NCI-H526 treated with DMSO at 0.1 percent for 48 hours (cell line): Measurements from ENCODE around the gene KDM5A.

Experiments used
- DNase-seq: peaks from one replicate; lab custom pipeline; 2025; lab: John Stamatoyannopoulos, UW

The KDM5A gene

GRCh38 chr12:272942-273341, 116.2 kb downstream of the KDM5A start:
- DNase-seq: no peak

GRCh38 chr12:271161-271560, 118.0 kb downstream of the KDM5A start:
- no peak for DNase-seq

GRCh38 chr12:269191-269590, 119.9 kb downstream of the KDM5A start:
- DNase-seq: no peak

- no peak for DNase-seq
Observed at GRCh38 chr12:268483-268840, 120.7 kb downstream of the KDM5A start.

GRCh38 chr12:267581-268482, 121.3 kb downstream of the KDM5A start:
- DNase-seq: no peak

- no peak for DNase-seq
Observed at GRCh38 chr12:265096-265495, 124.0 kb downstream of the KDM5A start.

- DNase-seq: no peak
Observed at GRCh38 chr12:264269-264668, 124.9 kb downstream of the KDM5A start.

- DNase-seq: no peak
Observed at GRCh38 chr12:263574-263973, 125.5 kb downstream of the KDM5A start.

GRCh38 chr12:262817-263216, 126.3 kb downstream of the KDM5A start, which contains the start of gene SLC6A13:
TSS of gene SLC6A13 (minus strand) at chr12:262836. CDS start at chr12:260052, 2,784 bp downstream.
- DNase-seq: no peak

GRCh38 chr12:262113-262512, 127.0 kb downstream of the KDM5A start:
- no peak for DNase-seq

GRCh38 chr12:257521-258321, 131.4 kb downstream of the KDM5A start:
- no peak for DNase-seq

GRCh38 chr12:256958-257357, 132.2 kb downstream of the KDM5A start:
- DNase-seq: no peak

GRCh38 chr12:256225-256624, 132.9 kb downstream of the KDM5A start:
- DNase-seq: no peak

- DNase-seq: no peak
Observed at GRCh38 chr12:254912-255311, 134.2 kb downstream of the KDM5A start.

- DNase-seq: no peak
Observed at GRCh38 chr12:254039-254438, 135.1 kb downstream of the KDM5A start.

GRCh38 chr12:253116-253831, 135.8 kb downstream of the KDM5A start:
- DNase-seq: no peak

GRCh38 chr12:252636-253035, 136.5 kb downstream of the KDM5A start:
- no peak for DNase-seq

- no peak for DNase-seq
Observed at GRCh38 chr12:247271-247670, 141.8 kb downstream of the KDM5A start.

GRCh38 chr12:243381-243780, 145.7 kb downstream of the KDM5A start:
- DNase-seq: no peak

GRCh38 chr12:242496-242895, 146.6 kb downstream of the KDM5A start:
- no peak for DNase-seq

- DNase-seq: no peak
Observed at GRCh38 chr12:241266-241665, 147.9 kb downstream of the KDM5A start.

- DNase-seq: no peak
Observed at GRCh38 chr12:240566-240965, 148.6 kb downstream of the KDM5A start.
